GM11168 (cell line): ENCODE results near the gene COL23A1.
"Not testable (repeated sequence)": the region's sequence is repeated elsewhere in the genome, so short reads cannot be mapped to it uniquely, and the experiment has no call there.

Source experiments
- in situ Hi-C: fragments of 300-500 bp; cut with MboI; formaldehyde crosslinking; loops from one replicate; pipeline ENCODE4 v1.12.0; 2022; ENCODE audit warnings: low sequenced_read_pairs; ENCODE audit not compliant: unreplicated experiment

Gene COL23A1

DNA sequence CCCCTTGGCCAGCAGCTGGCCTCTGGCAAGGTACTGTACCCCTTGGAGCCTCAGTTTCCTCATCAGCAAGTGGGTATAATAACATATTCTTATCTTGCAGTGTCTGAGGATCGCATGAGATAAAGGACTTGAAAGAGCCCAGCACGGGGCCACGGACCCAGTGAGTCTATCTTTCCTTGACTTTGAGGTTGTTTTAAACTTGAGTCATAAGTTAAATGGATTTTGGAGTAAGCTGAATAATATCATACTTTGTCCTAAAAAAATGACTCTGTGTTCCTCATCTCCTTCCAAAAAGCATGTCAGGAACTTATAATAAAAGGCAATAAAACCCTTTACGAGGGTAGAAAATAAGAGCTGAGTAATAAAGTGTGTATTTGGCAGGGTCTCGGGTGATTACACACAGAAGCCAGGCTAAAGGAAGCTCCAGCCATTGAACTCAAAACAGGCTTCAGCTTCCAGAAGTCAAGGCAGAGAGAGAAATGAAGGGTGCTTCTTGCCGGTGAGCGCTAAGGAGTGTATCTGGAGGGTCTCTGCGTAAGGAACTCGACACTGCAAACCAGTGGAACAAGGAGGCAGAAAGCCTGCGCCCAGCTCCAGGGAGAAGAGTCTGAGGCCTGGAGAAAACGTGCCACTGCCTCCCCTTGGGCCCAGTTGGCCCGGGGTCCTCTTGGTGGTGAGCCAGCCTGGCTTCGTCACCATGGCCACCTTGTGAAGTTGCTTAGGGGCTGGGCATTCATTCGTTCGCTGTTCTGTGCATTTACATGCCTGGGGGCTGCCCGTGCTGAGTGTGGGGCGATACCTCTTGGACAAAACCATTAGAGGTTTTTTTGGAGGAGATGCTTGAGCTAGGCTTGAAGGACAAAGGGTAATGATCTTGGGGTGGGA, 285.2 kb downstream of the COL23A1 start:
- in situ Hi-C loops = no loop called here

DNA sequence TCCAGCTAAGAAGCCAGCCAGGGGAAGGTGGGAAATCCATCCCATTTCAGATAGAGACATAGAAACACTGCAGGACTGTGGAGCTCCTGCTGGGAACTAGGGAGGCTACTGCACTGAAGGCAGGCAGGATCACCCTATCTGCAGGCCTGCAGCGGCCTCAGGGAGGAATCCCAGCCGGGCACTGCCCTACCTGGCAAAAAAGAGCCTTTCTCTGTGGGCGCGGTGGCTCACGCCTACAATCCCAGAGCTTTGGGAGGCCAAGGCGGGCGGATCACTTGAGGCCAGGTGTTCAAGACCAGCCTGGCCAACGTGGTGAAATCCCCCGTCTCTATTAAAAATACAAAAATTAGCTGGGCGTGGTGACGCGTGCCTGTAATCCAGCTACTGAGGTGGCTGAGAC, 286.2 kb downstream of the COL23A1 start:
- in situ Hi-C loops = no loop called here

DNA sequence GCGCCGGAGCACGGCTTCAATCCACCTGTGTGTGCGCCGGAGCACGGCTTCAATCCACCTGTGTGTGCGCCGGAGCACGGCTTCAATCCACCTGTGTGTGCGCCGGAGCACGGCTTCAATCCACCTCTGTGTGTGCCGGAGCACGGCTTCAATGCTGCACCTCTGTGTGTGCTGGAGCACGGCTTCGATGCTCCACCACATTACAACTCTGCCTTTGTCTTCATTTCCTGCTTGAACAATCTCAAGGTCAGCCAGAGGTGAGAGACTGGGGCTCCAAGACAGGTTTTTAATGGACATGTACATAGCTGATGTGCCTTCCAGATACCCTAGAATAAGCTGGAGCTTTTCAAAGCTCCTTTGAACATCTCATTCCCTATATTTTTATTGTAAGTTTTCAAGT, 287.9 kb downstream of the COL23A1 start:
- in situ Hi-C loops = not testable (repeated sequence)

DNA sequence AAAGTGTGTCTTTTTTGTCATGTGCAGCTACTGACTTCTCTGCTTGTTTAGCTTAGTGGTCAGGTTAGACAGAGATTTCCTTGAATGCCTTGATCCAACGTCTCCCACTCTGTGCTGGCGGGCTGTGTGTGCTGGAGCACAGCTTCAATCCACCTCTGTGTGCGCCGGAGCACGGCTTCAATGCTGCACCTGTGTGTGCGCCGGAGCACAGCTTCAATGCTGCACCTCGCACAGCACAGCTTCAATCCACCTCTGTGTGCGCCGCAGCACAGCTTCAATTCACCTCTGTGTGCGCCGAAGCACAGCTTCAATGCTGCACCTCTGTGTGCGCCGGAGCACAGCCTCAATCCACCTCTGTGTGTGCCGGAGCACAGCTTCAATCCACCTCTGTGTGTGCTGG, 288.6 kb downstream of the COL23A1 start:
- in situ Hi-C loops = no loop called here

DNA sequence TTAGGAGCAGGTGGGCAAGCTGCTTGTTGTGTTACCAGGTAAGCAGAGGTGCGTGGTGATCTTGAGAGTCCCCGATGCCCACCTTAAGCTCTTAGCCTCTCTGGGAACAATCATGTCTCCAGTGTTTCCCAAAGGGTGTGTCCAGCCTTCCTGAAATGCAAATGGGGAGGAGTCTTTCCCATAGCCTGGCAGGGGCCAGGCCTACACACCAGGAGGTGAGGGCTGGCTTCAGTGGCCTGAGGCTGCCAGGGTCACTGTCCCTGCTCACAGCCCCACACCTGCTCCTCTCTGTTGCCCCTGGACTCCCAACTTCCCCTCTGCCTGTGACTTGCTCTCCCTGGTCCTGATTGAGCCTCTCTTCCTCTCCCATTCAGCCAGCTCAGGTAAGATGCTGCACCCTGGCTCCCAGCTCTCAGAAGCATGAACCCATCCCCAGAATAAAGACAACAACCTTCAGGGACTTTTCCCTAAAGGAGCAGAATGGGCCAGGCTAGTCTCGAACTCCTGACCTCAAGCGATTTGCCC, 291.8 kb downstream of the COL23A1 start:
- in situ Hi-C loops = loop anchor here (25.0 kb wide), 1 partner anchor 264 kb away; no protein-coding TSS in a partner anchor

DNA sequence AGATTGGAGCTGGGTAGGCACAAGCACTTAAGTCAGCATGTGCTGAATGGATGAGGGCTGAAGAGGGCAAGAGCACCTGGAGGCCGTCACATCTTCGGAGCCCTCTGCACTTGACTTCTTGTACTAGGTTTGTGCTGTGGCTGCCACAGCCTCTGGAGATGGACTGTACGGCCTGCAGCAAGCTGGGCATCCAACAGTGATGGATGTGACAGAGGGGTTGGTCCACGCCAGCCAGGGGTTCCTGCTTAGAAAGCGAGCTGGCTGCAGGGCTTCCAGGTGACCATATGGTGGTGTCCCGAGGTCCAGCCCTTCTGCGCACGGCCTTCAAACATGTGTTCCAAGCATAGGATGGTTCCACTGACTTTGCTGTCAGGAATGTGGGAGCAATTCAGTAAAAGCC, 292.4 kb downstream of the COL23A1 start:
- in situ Hi-C loops = loop anchor here (25.0 kb wide), 1 partner anchor 265 kb away; no protein-coding TSS in a partner anchor

DNA sequence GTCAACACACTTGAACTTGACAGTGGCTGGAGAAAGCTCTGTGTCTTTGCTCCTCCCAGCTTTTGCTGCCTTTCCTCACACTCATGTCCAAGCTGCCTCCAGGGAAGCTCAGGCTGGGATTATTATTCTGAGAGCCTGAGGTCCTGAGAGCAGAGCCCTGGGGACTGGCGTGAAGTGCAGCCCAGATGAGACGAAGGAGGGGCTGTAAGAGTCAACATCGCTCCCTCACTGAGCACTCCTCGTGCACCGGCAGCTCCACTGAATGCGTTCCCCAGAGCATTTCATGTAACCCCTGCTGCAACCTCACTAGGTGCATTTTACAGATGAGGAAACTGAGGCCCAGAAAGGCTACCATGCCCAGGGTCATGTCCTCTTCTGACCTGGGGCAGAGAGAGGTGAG, 294.1 kb downstream of the COL23A1 start:
- in situ Hi-C loops = loop anchor here (25.0 kb wide), 1 partner anchor 266 kb away; no protein-coding TSS in a partner anchor

DNA sequence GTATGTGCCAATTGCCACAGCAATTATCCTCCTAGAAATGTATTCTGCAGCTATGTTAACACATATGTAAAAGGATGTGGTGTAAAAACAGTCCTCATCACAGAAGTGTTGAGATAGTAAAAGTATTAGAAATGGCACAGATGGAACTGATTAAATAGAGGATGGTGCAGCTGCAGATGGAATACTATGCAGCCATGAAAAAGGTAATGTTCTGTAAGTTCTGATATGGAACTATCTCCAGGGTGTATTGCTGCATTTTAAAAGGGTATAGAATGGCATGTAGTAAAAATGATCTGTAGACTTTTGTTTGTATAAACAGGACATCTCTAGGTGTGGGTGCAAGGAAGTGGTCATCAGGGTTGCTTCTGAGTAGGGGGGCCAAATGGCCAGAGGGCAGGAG, 294.6 kb downstream of the COL23A1 start:
- in situ Hi-C loops = loop anchor here (25.0 kb wide), 1 partner anchor 267 kb away; no protein-coding TSS in a partner anchor

DNA sequence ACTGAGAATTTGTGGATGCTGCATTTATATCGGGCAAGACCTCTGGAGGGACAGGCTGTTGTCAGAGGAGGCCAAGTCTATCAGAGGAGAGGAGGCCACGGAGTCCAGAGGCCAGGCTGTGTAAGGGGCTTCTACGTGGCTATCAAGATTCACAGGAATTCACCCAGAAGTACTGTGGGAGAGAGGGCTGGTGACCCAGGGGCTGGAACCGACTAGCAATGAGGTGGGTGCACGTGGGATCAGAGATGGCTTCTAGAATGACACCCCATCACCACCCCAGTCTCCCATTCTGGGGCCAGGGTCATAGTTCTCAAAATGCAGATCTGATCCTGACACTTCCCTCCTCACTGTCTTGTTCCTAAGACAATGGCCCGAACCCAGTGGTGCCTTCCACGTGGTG, 296.4 kb downstream of the COL23A1 start:
- in situ Hi-C loops = loop anchor here (25.0 kb wide), 1 partner anchor 268 kb away; no protein-coding TSS in a partner anchor

DNA sequence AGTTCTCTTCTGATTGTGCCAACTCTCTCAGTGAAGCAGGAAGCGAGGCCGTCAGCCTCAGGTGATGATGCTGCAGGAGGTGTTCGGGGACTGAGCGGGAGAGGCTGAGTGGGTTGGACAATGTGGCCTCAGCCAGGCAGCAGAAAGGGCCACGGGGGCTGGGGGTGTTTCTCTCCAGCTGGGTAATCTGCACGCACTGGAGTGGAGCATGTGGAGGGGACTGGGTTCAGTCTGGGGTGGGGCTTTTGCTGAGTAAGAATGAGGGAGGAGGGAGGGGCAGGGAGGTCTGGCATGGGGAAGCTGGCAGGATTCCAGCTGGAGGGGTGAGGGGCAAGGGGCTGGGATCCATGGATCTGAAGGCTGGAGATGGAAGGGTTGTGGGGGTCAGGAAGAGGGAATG, 296.8 kb downstream of the COL23A1 start:
- in situ Hi-C loops = loop anchor here (25.0 kb wide), 1 partner anchor 269 kb away; no protein-coding TSS in a partner anchor

DNA sequence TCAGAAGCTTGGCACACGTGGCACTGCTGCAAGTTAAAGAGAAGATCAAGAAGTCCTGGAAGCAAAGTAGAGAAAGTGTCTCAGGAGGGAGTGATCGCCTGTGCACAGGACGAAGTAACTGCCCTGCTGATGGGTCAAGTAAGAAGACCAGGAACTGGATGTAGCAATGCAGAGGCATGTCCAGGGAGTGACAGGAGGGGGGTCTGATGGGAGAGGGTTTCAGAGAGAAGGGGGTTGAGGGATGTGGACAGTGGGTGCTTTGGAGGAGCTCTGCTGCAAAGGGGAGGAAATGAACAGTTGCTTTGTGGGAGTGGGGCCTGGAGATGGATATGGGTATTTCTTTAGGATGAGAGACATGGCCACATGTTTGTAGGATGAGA, 297.4 kb downstream of the COL23A1 start:
- in situ Hi-C loops = loop anchor here (25.0 kb wide), 1 partner anchor 269 kb away; no protein-coding TSS in a partner anchor

DNA sequence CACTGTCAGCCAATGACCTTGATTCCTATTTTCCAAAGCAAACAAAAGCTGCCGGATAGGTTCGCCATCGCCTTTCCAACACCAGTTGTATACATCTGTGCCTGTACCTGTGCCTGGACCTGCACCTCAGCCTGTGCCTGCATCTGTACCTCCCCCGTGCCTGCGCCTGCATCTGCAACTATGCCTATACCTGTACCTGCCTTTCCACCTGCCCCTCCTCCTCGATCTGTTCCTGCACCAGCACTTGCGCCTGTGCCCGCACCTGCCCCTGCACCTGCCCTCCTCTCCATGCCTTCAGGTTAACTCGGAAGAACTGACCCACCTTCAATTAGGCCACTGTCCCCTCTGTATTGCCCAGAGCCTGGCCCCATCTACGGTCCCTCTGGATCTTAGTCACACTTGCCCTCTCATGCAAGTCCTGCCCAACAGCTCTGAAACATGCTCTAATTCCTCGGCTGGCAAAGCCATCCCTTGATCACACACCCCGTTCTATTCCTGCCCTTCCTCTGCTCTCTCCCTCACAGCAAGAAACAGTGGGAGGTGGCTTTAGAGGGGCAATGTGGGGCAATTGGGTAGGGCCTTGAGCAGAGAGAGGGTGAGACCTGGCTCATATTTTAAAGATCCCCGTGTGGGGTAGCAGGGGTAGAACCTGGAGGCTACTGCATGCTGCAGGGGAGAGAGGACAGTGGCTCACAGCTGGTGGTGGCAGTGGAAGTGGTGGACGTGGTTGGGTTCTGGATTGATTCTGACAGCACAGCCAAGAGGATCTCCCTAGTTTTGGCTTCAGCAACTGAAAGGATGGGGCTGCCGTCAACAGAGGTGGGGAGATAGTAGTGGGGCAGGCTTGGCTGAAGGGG, 298.0 kb downstream of the COL23A1 start:
- in situ Hi-C loops = loop anchor here (25.0 kb wide), 1 partner anchor 270 kb away; no protein-coding TSS in a partner anchor

DNA sequence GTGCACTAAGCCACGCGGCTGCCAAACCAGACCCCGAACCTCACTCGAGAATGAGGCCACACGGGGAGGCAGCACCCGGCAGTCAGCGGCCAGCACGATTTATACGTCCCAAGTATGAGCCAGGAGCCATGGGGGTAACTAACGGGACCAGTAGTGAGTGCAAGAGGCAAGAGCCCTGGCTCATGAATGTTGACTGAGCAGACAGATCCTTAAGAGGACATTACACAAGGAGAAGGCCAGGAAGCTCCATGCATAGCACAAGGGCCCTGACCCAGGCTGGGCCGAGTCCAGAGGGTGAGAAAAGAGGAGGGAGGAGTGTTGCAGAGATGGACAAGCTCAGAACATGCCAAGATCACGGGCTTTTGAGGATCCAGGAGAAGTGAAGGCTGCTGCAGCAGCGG, 299.0 kb downstream of the COL23A1 start:
- in situ Hi-C loops = loop anchor here (25.0 kb wide), 1 partner anchor 271 kb away; no protein-coding TSS in a partner anchor

DNA sequence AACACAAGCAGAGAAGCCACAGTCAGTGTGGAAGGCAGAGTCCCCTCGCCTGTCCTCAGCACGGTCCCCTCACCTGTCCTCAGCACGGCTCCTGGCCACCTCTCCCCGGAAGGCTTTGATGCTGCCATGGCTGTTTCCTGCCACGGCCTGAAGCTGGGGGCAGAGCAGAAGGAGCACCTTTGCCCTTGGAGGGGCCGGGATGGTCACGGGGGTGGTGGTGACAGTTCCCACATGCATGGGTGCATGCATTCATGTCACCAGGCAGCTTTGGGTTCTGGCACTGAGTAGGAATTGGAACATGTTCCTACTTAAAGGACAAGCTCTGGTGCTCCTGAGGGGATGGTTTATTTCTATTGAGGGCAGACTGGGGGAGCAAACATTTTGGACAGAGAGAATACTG, 299.8 kb downstream of the COL23A1 start:
- in situ Hi-C loops = loop anchor here (25.0 kb wide), 1 partner anchor 272 kb away; no protein-coding TSS in a partner anchor

DNA sequence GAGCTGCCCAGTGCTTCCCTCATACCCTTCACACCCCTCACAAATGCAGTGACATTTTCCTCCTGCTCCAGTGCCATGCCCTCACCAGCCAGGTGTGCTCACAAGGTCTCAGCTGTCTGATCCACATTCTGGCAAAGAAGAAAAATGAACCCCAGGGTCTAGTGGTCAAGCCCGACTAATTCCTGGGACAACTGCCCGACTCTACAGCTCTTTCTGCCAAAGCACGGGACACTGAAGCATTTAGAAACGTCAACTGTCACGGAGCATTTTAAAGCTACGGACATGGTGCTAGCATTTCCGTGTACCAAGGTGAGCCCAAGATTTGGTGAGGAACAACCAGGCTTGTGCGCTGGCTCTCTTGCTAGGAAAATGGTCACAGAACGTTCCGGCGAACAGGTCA, 300.8 kb downstream of the COL23A1 start:
- in situ Hi-C loops = loop anchor here (25.0 kb wide), 1 partner anchor 273 kb away; no protein-coding TSS in a partner anchor

DNA sequence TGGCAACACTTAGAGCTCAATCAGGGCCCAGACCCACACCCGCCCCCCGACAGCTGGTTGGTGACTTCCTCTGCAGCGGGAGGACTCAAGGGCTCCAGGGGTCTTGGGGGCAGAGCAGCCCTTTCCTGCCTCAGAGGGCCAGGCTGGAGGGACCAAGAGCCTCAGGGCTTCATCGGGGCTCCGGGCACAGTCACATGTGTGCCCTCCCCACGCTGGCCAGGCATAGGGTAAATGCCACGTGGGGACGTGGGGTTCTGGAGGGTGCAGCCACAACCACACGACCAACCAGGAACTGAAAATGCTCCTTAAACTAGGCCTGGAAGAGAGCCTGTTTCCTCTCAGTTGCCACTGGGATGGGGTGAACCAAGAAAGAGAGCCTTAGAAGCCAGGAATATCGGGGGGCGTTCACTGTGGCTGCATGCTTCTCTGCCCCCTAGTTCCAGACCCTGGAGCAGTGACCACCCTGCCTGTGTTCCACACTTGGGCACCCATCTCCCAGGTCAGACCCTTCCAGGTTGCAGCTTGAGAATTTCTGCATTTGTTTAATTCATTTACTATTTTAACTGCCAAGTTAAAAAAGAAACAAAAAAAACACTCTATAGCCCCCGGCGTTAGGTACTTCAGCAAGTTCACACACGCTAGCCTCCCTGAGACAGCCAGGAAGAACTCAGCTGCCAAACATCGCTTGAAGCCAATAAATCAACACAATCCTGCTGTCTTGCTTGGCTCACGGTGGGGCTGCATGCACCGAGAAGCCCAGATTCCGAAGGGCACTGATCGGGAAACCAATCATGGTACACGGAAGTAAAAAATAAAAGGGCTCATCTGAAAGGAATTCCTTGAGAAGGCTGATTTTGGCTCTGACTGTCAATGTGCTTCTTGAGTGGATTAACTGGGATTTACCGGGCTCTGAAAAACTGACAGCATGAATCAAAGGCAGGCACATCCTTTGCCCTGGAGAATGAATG, 301.5 kb downstream of the COL23A1 start:
- in situ Hi-C loops = loop anchor here (25.0 kb wide), 1 partner anchor 274 kb away; no protein-coding TSS in a partner anchor

DNA sequence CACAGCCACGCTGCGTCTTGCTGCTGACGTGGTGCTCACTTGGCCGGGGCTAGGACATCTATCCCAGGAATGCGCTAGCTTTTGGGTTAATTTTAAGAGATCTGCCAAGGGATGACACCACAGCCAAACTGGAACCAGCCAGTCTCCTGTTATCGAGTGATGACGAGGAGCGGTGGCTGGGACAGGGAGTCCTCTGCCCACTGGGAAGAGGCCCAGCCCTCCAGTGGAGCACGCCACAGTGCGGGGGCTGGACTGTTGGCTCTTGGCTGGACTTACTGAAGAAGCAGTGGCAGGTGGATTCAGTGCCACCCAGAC, 302.4 kb downstream of the COL23A1 start:
- in situ Hi-C loops = loop anchor here (25.0 kb wide), 1 partner anchor 275 kb away; no protein-coding TSS in a partner anchor

DNA sequence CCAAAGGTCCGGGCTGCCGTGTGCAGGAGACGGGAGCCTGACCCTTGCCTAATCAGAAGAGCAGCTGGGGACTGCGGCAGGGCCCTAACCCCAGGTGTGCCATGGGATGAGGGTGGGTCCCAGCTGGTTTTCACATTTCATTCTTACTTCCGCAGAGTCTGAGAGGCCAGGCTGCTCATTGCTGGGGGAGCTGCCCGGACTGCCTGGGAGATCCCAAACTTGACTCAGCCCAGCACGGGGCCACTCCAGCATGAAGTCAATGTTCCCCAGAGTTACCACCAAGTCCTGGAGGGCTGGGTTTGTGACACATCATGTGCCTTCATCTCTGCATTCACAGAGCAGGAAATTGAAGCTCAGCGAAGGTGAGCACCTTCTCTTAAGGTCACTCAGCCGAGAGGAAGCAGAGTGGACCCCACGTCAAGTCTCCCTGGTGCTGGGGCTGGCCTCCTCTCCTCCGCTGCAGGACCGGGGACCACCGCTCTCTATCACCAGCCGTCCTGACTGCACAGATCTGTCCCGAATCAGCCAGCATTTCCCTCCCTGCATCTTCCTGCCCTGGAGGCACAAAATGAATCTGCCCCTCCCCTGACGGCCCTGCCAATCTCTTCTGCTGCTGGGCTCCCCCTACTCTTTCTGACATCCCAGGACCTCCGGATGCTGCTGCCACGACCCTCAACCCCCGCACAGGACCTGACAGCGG, 303.0 kb downstream of the COL23A1 start:
- in situ Hi-C loops = loop anchor here (25.0 kb wide), 1 partner anchor 275 kb away; no protein-coding TSS in a partner anchor
